SJSA1 (cell line): ENCODE measurements around the gene RASL10A. TPM values are rescaled to one million over a fixed set of nuclear protein-coding genes. Genes with fewer than 3 reads are reported as not detected.

Source experiments
- total RNA-seq: library from RNA; depleted of rRNA; stranded (reverse); fragments of >200 nt; shearing (Covaris generic); gene quantifications from 2 replicates; pipeline ENCODE4 v1.2.3, GENCODE V29; 2014; rRNA removed

The RASL10A gene
- total RNA-seq, 1 experiment from 2014 or later = not detected

Other genes starting within 250 kb of the RASL10A start
- gene KREMEN1, start 242.7 kb downstream of the RASL10A start, total RNA-seq = 5.9 and 10.1 TPM in 2 replicates
- gene EMID1, start 109.8 kb downstream of the RASL10A start, total RNA-seq = 45.6 and 78.9 TPM in 2 replicates
- 26.5 and 34.6 TPM in 2 replicates for gene RHBDD3, start 47.7 kb downstream of the RASL10A start, total RNA-seq
- gene EWSR1, start 47.4 kb downstream of the RASL10A start, total RNA-seq = 200 and 297 TPM in 2 replicates
- 10.4 and 12.5 TPM in 2 replicates for gene GAS2L1, start 9.0 kb downstream of the RASL10A start, total RNA-seq
- gene AP1B1, start 72.9 kb upstream of the RASL10A start, total RNA-seq = 48.3 and 70.2 TPM in 2 replicates
- gene RFPL1, start 122.9 kb upstream of the RASL10A start, total RNA-seq = not detected in 2 replicates
- gene NEFH, start 164.5 kb upstream of the RASL10A start, total RNA-seq = not detected in 2 replicates
- 49.8 and 54.9 TPM in 2 replicates for gene THOC5, start 238.1 kb upstream of the RASL10A start, total RNA-seq